Measurements from ENCODE around the gene LARP6. TPM values are rescaled to one million over a fixed set of nuclear protein-coding genes. Genes with fewer than 3 reads are reported as not detected.

Gene LARP6
- total and polyA plus RNA-seq, 2 experiments from 2014 or later = 20.0 to 22.4 TPM

DNA sequence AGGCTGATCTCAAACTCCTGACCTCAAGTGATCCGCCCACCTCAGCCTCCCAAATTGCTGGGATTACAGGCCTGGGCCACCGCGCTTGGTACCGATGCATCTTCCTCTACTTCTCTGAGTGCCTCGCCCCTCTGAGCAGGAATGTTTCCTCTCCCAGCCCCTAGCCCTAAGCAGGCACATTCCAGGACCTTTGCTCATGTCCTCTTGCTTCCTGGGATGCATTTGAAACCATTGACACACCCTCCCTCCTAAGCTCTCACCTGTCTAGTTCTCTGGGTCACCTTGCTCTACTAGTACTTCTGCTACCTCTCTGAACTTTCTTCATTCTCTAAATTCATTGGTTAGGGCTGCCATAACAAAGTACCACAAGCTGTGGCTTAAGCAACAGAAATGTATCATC, 72.7 kb downstream of the LARP6 start:
- no peaks in the 10 kb centered on the region for H3F3A ChIP-seq (replicated peaks; ENCODE audit: low read depth)
- DNase-seq (ENCODE audit: low spot score) = peak; percentile 44
- H3K36me3 Mint-ChIP-seq (ENCODE audit: low read depth) = no peaks in the 10 kb centered on the region
- H3K4me1 ChIP-seq (ENCODE audit: insufficient read depth) = no peaks in the 10 kb centered on the region
- ATAC-seq = no peak
- H2AFZ ChIP-seq = peak overlapping the region; percentile 66; the same call in 1 of the 2 replicates
- no peaks in the 10 kb centered on the region for H3K27me3 ChIP-seq (ENCODE audit: insufficient read depth)
- peaks cover 2% of the 10 kb centered on the region for H3K27me3 Mint-ChIP-seq (ENCODE audit: insufficient read depth, low read depth, poor library complexity)
- no peak overlapping the region for H3K4me3 ChIP-seq
- TF ChIP-seq NANOG (IDR thresholded peaks at IDR 0.05; ENCODE audit: borderline replicate concordance) (no peak), ZNF331 (CRISPR knock-in tag; IDR thresholded peaks at IDR 0.05; ENCODE audit: low read depth) (no peak), ZNF114 (CRISPR knock-in tag; IDR thresholded peaks at IDR 0.05) (no peak)
- no peaks in the 10 kb centered on the region; the same call in 2 of the 3 replicates for H3K4me1 Mint-ChIP-seq
- H4K20me1 ChIP-seq (replicated peaks; ENCODE audit: insufficient read depth) = no peaks in the 10 kb centered on the region
- no peak overlapping the region for H3K27ac ChIP-seq (ENCODE audit: low read depth)
- H3K4me3 Mint-ChIP-seq = no peak overlapping the region
- H3K36me3 ChIP-seq (ENCODE audit: insufficient read depth) = no peaks in the 10 kb centered on the region
- H3K27ac Mint-ChIP-seq = no peak overlapping the region
- no peaks in the 10 kb centered on the region for H3K79me2 ChIP-seq (replicated peaks; ENCODE audit: insufficient read depth)
- H3K9me3 Mint-ChIP-seq = no peaks in the 10 kb centered on the region
- H3K4me2 ChIP-seq = no peak overlapping the region
- H3K9me2 ChIP-seq (ENCODE audit: insufficient read depth) = no peaks in the 10 kb centered on the region

Other genes starting within 250 kb of the LARP6 start
- 16.9 and 21.5 TPM in 2 replicates for gene UACA, start 90.6 kb downstream of the LARP6 start, total RNA-seq (2014; rRNA removed; shearing (Covaris generic))
- 25.9 and 35.8 TPM in 2 replicates for gene UACA, start 90.6 kb downstream of the LARP6 start, polyA plus RNA-seq (2016; fragmentation: Nextera tagmentation; extraction: Ambion mirVana)
- 5.5 and 5.7 TPM in 2 replicates for gene THAP10, start 38.3 kb upstream of the LARP6 start, total RNA-seq (2014; rRNA removed; shearing (Covaris generic))
- gene THAP10, start 38.3 kb upstream of the LARP6 start, polyA plus RNA-seq (2016; fragmentation: Nextera tagmentation; extraction: Ambion mirVana) = 4.5 and 8.2 TPM in 2 replicates
- gene LRRC49, start 38.7 kb upstream of the LARP6 start, total RNA-seq (2014; rRNA removed; shearing (Covaris generic)) = 13.3 and 14.6 TPM in 2 replicates
- gene LRRC49, start 38.7 kb upstream of the LARP6 start, polyA plus RNA-seq (2016; fragmentation: Nextera tagmentation; extraction: Ambion mirVana) = 6.9 and 8.5 TPM in 2 replicates

Data from GM23338 (cell line).